HEK293 (cell line): ENCODE results near the gene CNGA4.

Source experiments
- CTCF ChIA-PET: fragments of 350-600 bp; formaldehyde crosslinking; extraction: SDS; loops from one replicate; lab custom pipeline; 2021; ENCODE audit warnings: antibody characterized with exemption; lab: Yijun Ruan, JAX
- POLR2A ChIA-PET: fragments of 300-600 bp; formaldehyde crosslinking; extraction: SDS; loops from one replicate; lab custom pipeline; 2020; ENCODE audit warnings: antibody characterized with exemption, inconsistent platforms; lab: Yijun Ruan, JAX
- H3K27ac ChIP-seq: fragments of 200-500 bp; sonication (Bioruptor generic); 2 replicates; pipeline ENCODE4 v1.5.1; 2014; ENCODE audit warnings: low read depth, low read length, control low read depth, inconsistent platforms; ENCODE audit errors: extremely low read depth
- H3K36me3 ChIP-seq, 2 experiments: fragments of 200-500 bp in 1 of 2; sonication (Bioruptor generic) in 1 of 2; 1 replicate in 1 of 2; 2 replicates in 1 of 2; pipeline ENCODE4 v1.5.1; 2014 to 2017; ENCODE audit warnings: inconsistent platforms in 2 of 2, low read length in 2 of 2; ENCODE audit not compliant: control insufficient read depth in 2 of 2, insufficient read depth in 1 of 2
- H3K4me1 ChIP-seq: fragments of 200-500 bp; sonication (Bioruptor generic); 2 replicates; pipeline ENCODE4 v1.5.1; 2014; ENCODE audit warnings: mild to moderate bottlenecking, low read length, inconsistent platforms; ENCODE audit not compliant: control insufficient read depth, insufficient read depth
- H3K4me3 ChIP-seq: 2 replicates; pipeline ENCODE4 v1.5.1; 2011; ENCODE audit warnings: low read depth, mild to moderate bottlenecking, control low read depth, low read length, moderate library complexity
- H3K9me3 ChIP-seq: fragments of 200-500 bp; sonication (Bioruptor generic); 2 replicates; pipeline ENCODE4 v1.5.1; 2014; ENCODE audit warnings: low read depth, low read length, inconsistent platforms; ENCODE audit not compliant: control insufficient read depth, insufficient read depth
- GLI2 ChIP-seq: fragments of 450-650 bp; formaldehyde crosslinking; IDR thresholded peaks from 2 replicates; pipeline ENCODE4; 2017; ENCODE audit warnings: missing biosample characterization, missing genetic modification characterization, low read depth, borderline replicate concordance
- GLIS2 ChIP-seq: fragments of 450-650 bp; formaldehyde crosslinking; IDR thresholded peaks from 2 replicates; pipeline ENCODE4 v1.5.1; 2016; ENCODE audit warnings: missing biosample characterization, missing genetic modification characterization
- KLF1 ChIP-seq: fragments of 450-650 bp; formaldehyde crosslinking; IDR thresholded peaks from 2 replicates; pipeline ENCODE4 v1.5.1; 2016; ENCODE audit warnings: missing biosample characterization, missing genetic modification characterization
- SETDB1 ChIP-seq: IDR thresholded peaks from one replicate; pipeline ENCODE4 v1.6.1; 2017; ENCODE audit warnings: mild to moderate bottlenecking, low read length, moderate library complexity, mixed read lengths; ENCODE audit not compliant: insufficient read length
- SP7 ChIP-seq: fragments of 450-650 bp; formaldehyde crosslinking; IDR thresholded peaks from 2 replicates; pipeline ENCODE4 v1.5.1; 2016; ENCODE audit warnings: missing biosample characterization, missing genetic modification characterization
- ZBTB1 ChIP-seq: fragments of 450-650 bp; formaldehyde crosslinking; IDR thresholded peaks from 2 replicates; pipeline ENCODE4 v1.5.1; 2016; ENCODE audit warnings: missing biosample characterization, missing genetic modification characterization
- ZBTB20 ChIP-seq: fragments of 450-650 bp; formaldehyde crosslinking; IDR thresholded peaks from 2 replicates; pipeline ENCODE4 v1.5.1; 2016; ENCODE audit warnings: missing biosample characterization, missing genetic modification characterization
- ZBTB8A ChIP-seq: fragments of 450-650 bp; formaldehyde crosslinking; IDR thresholded peaks from 2 replicates; pipeline ENCODE4 v1.5.1; 2016; ENCODE audit warnings: missing biosample characterization, missing genetic modification characterization
- ZFP41 ChIP-seq: fragments of 450-650 bp; formaldehyde crosslinking; IDR thresholded peaks from 2 replicates; pipeline ENCODE4 v1.5.1; 2016; ENCODE audit warnings: missing biosample characterization, missing genetic modification characterization, borderline replicate concordance
- ZNF112 ChIP-seq: fragments of 450-650 bp; formaldehyde crosslinking; IDR thresholded peaks from 2 replicates; pipeline ENCODE4 v1.5.0; 2017; ENCODE audit warnings: missing biosample characterization, missing genetic modification characterization
- ZNF133 ChIP-seq: fragments of 450-650 bp; formaldehyde crosslinking; IDR thresholded peaks from 2 replicates; pipeline ENCODE4 v1.5.1; 2016; ENCODE audit warnings: missing biosample characterization, missing genetic modification characterization
- ZNF146 ChIP-seq: fragments of 450-650 bp; formaldehyde crosslinking; IDR thresholded peaks from 2 replicates; pipeline ENCODE4 v1.5.1; 2016; ENCODE audit warnings: missing biosample characterization, missing genetic modification characterization
- ZNF16 ChIP-seq: fragments of 450-650 bp; formaldehyde crosslinking; IDR thresholded peaks from 2 replicates; pipeline ENCODE4 v1.5.1; 2016; ENCODE audit warnings: low read depth, missing biosample characterization, missing genetic modification characterization
- ZNF174 ChIP-seq: fragments of 450-650 bp; formaldehyde crosslinking; IDR thresholded peaks from 2 replicates; pipeline ENCODE4 v1.5.0; 2017; ENCODE audit warnings: missing biosample characterization, mild to moderate bottlenecking, missing genetic modification characterization
- ZNF175 ChIP-seq: fragments of 450-650 bp; formaldehyde crosslinking; IDR thresholded peaks from 2 replicates; pipeline ENCODE4 v1.5.1; 2016; ENCODE audit warnings: missing biosample characterization, missing genetic modification characterization
- ZNF202 ChIP-seq: fragments of 450-650 bp; formaldehyde crosslinking; IDR thresholded peaks from 2 replicates; pipeline ENCODE4 v1.5.1; 2016; ENCODE audit warnings: missing biosample characterization, missing genetic modification characterization, borderline replicate concordance
- ZNF223 ChIP-seq: fragments of 450-650 bp; formaldehyde crosslinking; IDR thresholded peaks from 2 replicates; pipeline ENCODE4 v1.5.1; 2016; ENCODE audit warnings: missing biosample characterization, missing genetic modification characterization
- ZNF354C ChIP-seq: fragments of 450-650 bp; formaldehyde crosslinking; IDR thresholded peaks from 2 replicates; pipeline ENCODE4 v1.5.1; 2016; ENCODE audit warnings: missing biosample characterization, missing genetic modification characterization, low read depth, borderline replicate concordance
- ZNF561 ChIP-seq: fragments of 450-650 bp; IDR thresholded peaks from 2 replicates; pipeline ENCODE4 v1.5.1; 2018; ENCODE audit warnings: missing biosample characterization, missing genetic modification characterization, borderline replicate concordance
- ZNF654 ChIP-seq: fragments of 450-650 bp; formaldehyde crosslinking; IDR thresholded peaks from 2 replicates; pipeline ENCODE4 v1.5.1; 2016; ENCODE audit warnings: low read depth, missing biosample characterization, missing genetic modification characterization
- ZNF704 ChIP-seq: fragments of 450-650 bp; formaldehyde crosslinking; IDR thresholded peaks from 2 replicates; pipeline ENCODE4 v1.5.1; 2016; ENCODE audit warnings: missing biosample characterization, missing genetic modification characterization
- ZNF785 ChIP-seq: fragments of 450-650 bp; formaldehyde crosslinking; IDR thresholded peaks from 2 replicates; pipeline ENCODE4 v1.5.1; 2016; ENCODE audit warnings: missing biosample characterization, missing genetic modification characterization
- ZNF837 ChIP-seq: fragments of 450-650 bp; formaldehyde crosslinking; IDR thresholded peaks from 2 replicates; pipeline ENCODE4 v1.5.1; 2016; ENCODE audit warnings: missing biosample characterization, missing genetic modification characterization
- TF ChIP-seq, protein P1 (sequence below): fragments of 450-650 bp; formaldehyde crosslinking; IDR thresholded peaks from 2 replicates; pipeline ENCODE4 v1.5.1; 2017; ENCODE audit warnings: missing biosample characterization, mild to moderate bottlenecking, missing genetic modification characterization, moderate library complexity
- TF ChIP-seq, protein P2 (sequence below): fragments of 450-650 bp; formaldehyde crosslinking; IDR thresholded peaks from 2 replicates; pipeline ENCODE4 v1.5.1; 2016; ENCODE audit warnings: missing biosample characterization, missing genetic modification characterization
- TF ChIP-seq, protein P3 (sequence below): fragments of 450-650 bp; formaldehyde crosslinking; IDR thresholded peaks from 2 replicates; pipeline ENCODE4 v1.5.1; 2016; ENCODE audit warnings: missing biosample characterization, missing genetic modification characterization
- TF ChIP-seq, protein P4 (sequence below): fragments of 450-650 bp; formaldehyde crosslinking; IDR thresholded peaks from 2 replicates; pipeline ENCODE4 v1.5.1; 2016; ENCODE audit warnings: missing biosample characterization, missing genetic modification characterization

The CNGA4 gene

DNA sequence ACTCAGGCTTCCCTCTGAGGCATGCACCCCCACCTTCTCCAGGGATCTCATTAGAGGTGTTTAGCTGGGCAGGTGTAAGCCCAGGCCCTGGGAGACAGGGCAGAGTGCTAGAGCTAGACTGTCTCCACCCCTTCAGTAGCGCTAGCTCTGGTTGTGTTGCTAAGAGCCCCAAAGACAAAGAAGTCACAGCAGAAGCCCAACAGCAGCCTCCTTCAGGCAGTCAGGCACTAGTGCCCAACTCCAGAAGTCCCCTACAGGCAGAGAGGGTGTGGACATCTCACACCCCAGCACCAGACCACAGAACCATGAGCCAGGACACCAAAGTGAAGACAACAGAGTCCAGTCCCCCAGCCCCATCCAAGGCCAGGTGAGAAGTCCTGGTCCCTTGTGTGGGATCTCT, at the start of gene CNGA4:
Gene CNGA4, plus strand, starts transcription at position 188 of the 400 bp plus-strand sequence. Its CDS starts 118 bp downstream, at position 306.
- no peak within 1 kb of the TSS for H3K27ac ChIP-seq
- H3K4me3 ChIP-seq = no peak within 1 kb of the TSS
- no peaks in the 10 kb centered on the region for H3K4me1 ChIP-seq
- POLR2A ChIA-PET = no interaction called here
- CTCF ChIA-PET = interaction anchor here (0.7 to 4.0 kb wide), 3 partner anchors 13 to 124 kb away, joined by 4 to 25 read pairs (median 8); no protein-coding TSS in a partner anchor
- no peaks in the 10 kb centered on the region for H3K36me3 ChIP-seq
- H3K9me3 ChIP-seq = no peaks in the 10 kb centered on the region
- TF ChIP-seq, protein P1, sequence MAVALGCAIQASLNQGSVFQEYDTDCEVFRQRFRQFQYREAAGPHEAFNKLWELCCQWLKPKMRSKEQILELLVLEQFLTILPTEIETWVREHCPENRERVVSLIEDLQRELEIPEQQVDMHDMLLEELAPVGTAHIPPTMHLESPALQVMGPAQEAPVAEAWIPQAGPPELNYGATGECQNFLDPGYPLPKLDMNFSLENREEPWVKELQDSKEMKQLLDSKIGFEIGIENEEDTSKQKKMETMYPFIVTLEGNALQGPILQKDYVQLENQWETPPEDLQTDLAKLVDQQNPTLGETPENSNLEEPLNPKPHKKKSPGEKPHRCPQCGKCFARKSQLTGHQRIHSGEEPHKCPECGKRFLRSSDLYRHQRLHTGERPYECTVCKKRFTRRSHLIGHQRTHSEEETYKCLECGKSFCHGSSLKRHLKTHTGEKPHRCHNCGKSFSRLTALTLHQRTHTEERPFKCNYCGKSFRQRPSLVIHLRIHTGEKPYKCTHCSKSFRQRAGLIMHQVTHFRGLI (tag by site-specific recombination) = peak; percentile 38; the same call in 1 of the 2 replicates
- TF ChIP-seq SETDB1 = no peak

GRCh38 chr11:6191742-6192141, 47.1 kb upstream of the CNGA4 start:
- ChIA-PET POLR2A (no interaction called here), CTCF (no interaction called here)
- H3K27ac ChIP-seq = no peak overlapping the region
- H3K36me3 ChIP-seq = no peaks in the 10 kb centered on the region
- no peaks in the 10 kb centered on the region for H3K4me1 ChIP-seq
- TF ChIP-seq ZNF785 (tag by site-specific recombination) (no peak), ZNF112 (tag by site-specific recombination) (no peak), ZNF561 (tag by site-specific recombination) (no peak), ZBTB20 (tag by site-specific recombination) (no peak), ZBTB8A (tag by site-specific recombination) (no peak), GLIS2 (tag by site-specific recombination) (no peak), ZNF175 (tag by site-specific recombination) (no peak), SP7 (no peak)
- TF ChIP-seq, protein P2, sequence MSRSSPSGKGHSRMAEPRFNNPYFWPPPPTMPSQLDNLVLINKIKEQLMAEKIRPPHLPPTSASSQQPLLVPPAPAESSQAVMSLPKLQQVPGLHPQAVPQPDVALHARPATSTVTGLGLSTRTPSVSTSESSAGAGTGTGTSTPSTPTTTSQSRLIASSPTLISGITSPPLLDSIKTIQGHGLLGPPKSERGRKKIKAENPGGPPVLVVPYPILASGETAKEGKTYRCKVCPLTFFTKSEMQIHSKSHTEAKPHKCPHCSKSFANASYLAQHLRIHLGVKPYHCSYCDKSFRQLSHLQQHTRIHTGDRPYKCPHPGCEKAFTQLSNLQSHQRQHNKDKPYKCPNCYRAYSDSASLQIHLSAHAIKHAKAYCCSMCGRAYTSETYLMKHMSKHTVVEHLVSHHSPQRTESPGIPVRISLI (tag by site-specific recombination) = no peak
- TF ChIP-seq, protein P3, sequence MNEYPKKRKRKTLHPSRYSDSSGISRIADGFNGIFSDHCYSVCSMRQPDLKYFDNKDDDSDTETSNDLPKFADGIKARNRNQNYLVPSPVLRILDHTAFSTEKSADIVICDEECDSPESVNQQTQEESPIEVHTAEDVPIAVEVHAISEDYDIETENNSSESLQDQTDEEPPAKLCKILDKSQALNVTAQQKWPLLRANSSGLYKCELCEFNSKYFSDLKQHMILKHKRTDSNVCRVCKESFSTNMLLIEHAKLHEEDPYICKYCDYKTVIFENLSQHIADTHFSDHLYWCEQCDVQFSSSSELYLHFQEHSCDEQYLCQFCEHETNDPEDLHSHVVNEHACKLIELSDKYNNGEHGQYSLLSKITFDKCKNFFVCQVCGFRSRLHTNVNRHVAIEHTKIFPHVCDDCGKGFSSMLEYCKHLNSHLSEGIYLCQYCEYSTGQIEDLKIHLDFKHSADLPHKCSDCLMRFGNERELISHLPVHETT (tag by site-specific recombination) = no peak
- H3K9me3 ChIP-seq = no peaks in the 10 kb centered on the region
- H3K4me3 ChIP-seq = no peak overlapping the region

DNA sequence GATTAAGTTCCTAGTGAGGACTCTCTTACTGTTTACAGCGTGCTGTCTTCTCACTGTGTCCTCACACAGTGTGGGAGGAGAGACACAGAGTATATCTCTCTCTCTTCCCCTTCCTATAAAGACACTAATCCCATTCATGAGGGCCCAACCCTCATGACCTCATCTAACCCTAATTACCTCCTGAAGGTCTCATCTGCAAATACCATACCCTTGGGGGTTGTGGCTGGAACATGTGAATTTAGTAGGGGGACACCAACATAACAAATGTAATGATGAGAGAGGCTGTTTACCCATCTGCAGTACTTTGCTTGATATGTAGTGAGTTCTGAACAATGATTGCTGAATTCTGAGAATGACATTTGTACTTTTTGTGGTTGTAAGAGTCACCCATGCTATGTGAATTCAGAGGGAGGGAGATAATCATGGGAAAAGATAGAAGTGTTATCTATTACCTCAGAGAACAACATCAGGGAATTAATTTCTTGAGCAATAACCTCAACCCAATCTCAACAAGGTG, 44.8 kb upstream of the CNGA4 start:
- no peak overlapping the region for H3K4me3 ChIP-seq
- CTCF ChIA-PET = no interaction called here
- TF ChIP-seq GLI2 (tag by site-specific recombination) (no peak), ZNF16 (no peak), ZFP41 (tag by site-specific recombination) (no peak), KLF1 (tag by site-specific recombination) (no peak), ZNF202 (tag by site-specific recombination) (no peak), ZNF354C (tag by site-specific recombination) (no peak), ZNF174 (tag by site-specific recombination) (no peak), ZNF837 (no peak), ZNF654 (tag by site-specific recombination) (no peak), ZNF146 (no peak), ZNF223 (tag by site-specific recombination) (no peak), ZBTB1 (no peak), GLIS2 (tag by site-specific recombination) (no peak), ZNF704 (tag by site-specific recombination) (no peak), ZNF133 (no peak)
- TF ChIP-seq, protein P4, sequence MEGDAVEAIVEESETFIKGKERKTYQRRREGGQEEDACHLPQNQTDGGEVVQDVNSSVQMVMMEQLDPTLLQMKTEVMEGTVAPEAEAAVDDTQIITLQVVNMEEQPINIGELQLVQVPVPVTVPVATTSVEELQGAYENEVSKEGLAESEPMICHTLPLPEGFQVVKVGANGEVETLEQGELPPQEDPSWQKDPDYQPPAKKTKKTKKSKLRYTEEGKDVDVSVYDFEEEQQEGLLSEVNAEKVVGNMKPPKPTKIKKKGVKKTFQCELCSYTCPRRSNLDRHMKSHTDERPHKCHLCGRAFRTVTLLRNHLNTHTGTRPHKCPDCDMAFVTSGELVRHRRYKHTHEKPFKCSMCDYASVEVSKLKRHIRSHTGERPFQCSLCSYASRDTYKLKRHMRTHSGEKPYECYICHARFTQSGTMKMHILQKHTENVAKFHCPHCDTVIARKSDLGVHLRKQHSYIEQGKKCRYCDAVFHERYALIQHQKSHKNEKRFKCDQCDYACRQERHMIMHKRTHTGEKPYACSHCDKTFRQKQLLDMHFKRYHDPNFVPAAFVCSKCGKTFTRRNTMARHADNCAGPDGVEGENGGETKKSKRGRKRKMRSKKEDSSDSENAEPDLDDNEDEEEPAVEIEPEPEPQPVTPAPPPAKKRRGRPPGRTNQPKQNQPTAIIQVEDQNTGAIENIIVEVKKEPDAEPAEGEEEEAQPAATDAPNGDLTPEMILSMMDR (tag by site-specific recombination) = no peak

More for the DNA sequence above, 44.8 kb upstream of the CNGA4 start:
- Histone ChIP-seq H3K4me1 (no peaks in the 10 kb centered on the region), H3K36me3 (no peaks in the 10 kb centered on the region), H3K27ac (no peak overlapping the region), H3K9me3 (no peaks in the 10 kb centered on the region)
- POLR2A ChIA-PET = no interaction called here
